Activated CD4-positive, CD25-positive, alpha-beta regulatory T cell treated with anti-CD3 and anti-CD28 coated beads, Interleukin-2, amount 50 U/mL, for 16 hours (primary cell): ENCODE data around the gene HOXC6.

Source experiments
- DNase-seq: peaks from one replicate; pipeline ENCODE4 v3.0.0-alpha.2; 2020; ENCODE audit warnings: low read depth, low spot score

HOXC6 gene

DNA sequence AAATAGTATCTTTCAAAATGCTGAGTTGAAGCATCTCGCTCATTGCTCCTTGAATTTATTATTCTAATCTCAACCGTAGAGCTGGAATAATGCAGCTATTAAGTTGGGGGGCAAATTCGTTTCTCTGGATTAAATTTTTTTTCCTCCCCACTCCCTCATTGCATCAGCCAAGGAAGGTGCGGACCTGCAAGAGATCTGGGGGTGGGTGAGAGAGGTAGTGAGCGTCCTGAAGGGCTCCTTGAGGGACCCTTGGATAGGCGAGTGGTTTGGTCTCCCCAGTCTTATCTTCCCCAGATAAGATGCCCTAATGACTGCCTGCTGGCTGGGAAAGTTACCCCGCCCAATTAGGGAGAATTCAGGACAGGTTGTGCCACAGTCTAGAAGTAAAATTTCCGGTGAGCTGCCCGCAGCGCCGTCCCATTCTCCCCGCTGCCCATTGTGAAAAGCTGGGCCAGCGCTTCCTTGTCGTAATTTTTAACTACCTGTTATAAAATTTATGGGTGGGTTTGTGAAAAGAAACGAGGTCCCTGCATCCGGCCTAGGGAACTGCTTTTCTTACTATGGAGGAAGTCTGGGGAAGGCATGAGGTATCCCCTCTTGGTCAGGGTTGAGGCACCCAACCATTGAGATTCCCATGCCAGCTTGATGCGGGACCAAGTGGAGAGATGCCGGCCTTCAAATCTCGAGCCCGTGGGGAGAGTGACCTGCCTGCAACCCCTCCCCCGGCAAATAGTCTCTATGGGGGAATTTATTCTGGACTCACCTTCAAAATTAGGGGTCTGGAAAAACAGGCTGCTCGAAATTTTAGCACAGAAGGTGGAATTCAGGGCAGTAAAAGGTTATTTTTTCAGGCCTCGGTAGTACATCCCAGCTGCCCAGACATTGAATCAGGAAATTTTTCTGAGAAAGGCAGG lies 13.0 kb upstream of the HOXC6 start:
- no peak for DNase-seq

GRCh38 chr12:54016051-54016450 lies 12.2 kb upstream of the HOXC6 start:
- no peak for DNase-seq

- no peak for DNase-seq
Observed at GRCh38 chr12:54016478-54016964, 11.7 kb upstream of the HOXC6 start.

GRCh38 chr12:54017027-54017788 lies 11.0 kb upstream of the HOXC6 start:
- DNase-seq = no peak

- peak; percentile 43 for DNase-seq
Observed at GRCh38 chr12:54017878-54018467, 10.3 kb upstream of the HOXC6 start.

DNA sequence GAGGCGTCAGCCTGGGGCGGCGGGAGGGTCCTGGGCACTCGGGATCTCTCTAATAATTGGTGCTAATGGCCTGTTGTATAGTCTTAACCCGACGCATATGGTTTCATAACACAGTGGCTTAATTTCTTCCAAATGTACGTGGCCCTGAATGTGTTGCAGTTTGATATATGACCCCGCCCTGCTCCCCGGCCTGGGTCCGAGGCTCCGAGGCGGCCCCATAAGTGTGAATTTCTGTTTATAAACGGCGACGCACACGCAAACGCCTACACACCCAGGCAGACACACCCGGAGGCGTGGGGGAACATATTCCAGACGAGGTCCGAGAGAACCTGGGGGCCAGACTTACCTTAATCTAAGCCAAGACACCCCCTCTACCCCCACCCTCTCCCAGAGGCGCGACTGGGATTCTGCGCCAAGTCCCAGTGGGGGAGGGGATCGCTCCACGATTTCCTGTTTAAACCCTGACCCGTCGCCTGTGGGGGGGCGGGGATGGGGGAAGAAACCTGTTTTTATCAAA lies 9.7 kb upstream of the HOXC6 start:
- no peak for DNase-seq

DNA sequence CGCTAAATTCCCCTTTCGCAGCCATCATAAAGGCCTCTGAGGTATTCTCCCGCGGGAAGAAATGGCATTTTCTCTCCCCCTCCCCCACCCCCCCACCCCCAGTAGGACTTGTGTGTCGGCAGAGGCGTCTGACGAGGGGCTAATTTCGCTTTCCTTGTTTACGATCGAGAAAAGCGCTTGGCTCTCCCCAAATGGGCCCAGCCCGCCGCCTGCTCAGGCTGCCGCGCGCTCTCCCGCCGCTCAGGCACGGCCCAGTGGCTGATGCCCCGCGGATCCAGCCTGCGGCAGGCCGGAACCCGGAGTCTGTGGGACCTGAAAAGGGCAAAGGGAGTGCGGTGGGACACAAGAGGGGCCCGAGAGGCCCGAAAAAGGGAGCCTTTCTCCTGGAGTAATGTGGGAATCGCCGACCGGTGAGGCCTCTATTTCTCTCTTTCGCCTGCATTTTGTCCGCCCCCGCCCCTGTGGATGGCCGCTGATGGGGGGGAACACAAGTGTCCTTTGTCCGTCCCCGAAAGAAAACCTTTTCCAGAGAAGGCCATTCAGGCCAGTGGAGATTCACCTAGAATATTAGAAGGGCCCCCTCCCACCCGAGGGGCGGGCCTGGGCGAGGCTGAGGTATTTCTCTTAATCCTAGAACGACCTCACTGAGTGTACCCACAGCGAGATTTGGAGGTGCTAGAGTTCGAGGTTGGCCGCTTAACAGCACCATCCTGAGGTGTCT lies 9.0 kb upstream of the HOXC6 start:
- no peak for DNase-seq

DNA sequence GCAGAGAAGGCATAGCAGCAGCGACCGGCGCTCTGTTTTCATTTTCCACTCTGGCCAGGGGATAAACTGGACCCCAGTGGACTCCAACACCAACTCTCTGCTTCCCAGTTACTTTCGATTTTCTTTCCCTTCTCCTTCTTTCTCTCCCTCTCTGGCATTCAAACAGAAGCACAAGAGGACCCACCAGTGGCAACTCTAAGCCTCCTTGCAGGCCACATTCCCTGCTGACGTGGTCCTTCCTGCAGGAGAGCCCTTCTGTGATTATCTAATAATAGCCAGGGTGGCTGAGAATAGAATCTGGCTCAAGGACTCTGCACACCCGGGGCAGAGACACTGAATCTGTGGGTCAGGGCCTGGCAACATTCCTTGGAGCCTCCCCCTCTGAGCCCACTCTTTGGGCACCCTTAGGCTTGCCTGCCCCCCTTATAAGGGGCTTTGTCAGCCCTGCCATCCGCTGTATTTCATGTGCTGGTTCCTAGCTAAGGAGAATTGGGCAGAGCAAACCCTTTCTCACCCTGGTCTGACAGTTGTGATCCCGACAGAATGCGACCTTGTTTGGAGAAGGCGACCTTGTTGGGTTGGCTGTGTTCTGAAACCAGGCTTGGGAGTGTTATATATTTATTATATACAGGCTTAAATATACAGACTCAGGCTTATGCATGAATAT lies 8.2 kb upstream of the HOXC6 start:
- DNase-seq = no peak

- no peak for DNase-seq
Observed at GRCh38 chr12:54020591-54021405, 7.4 kb upstream of the HOXC6 start.

- DNase-seq = no peak
Observed at GRCh38 chr12:54021432-54022013, 6.7 kb upstream of the HOXC6 start.

- DNase-seq = no peak
Observed at GRCh38 chr12:54022960-54023884, 5.0 kb upstream of the HOXC6 start.

- no peak for DNase-seq
Observed at GRCh38 chr12:54024127-54024526, 4.1 kb upstream of the HOXC6 start.

- DNase-seq = no peak
Observed at GRCh38 chr12:54024581-54025305, 3.5 kb upstream of the HOXC6 start.

- no peak for DNase-seq
Observed at GRCh38 chr12:54025499-54026405, 2.5 kb upstream of the HOXC6 start.

GRCh38 chr12:54026640-54027441 lies 1.4 kb upstream of the HOXC6 start:
- DNase-seq = no peak

- no peak for DNase-seq
Observed at GRCh38 chr12:54027442-54027786, 826 bp upstream of the HOXC6 start.
